ENCODE results near the gene KRAS. TPM values are rescaled to one million over a fixed set of nuclear protein-coding genes. Genes with fewer than 3 reads are reported as not detected.

The KRAS gene
- total RNA-seq, 1 experiment from 2014 or later: 47.5 TPM

- H2BK120ac ChIP-seq (ENCODE audit: low read depth, low read length, poor library complexity, severe bottlenecking): no peak overlapping the region
- no peak overlapping the region for H3K4me3 Mint-ChIP-seq
- H2BK20ac ChIP-seq (ENCODE audit: low read depth, low read length, poor library complexity, severe bottlenecking): no peak overlapping the region
- no peaks in the 10 kb centered on the region; a peak in 1 of 5 replicates for H3K9me3 Mint-ChIP-seq
- H2AK5ac ChIP-seq (ENCODE audit: insufficient read length, low read length): no peak overlapping the region
- TF ChIP-seq, protein P1, sequence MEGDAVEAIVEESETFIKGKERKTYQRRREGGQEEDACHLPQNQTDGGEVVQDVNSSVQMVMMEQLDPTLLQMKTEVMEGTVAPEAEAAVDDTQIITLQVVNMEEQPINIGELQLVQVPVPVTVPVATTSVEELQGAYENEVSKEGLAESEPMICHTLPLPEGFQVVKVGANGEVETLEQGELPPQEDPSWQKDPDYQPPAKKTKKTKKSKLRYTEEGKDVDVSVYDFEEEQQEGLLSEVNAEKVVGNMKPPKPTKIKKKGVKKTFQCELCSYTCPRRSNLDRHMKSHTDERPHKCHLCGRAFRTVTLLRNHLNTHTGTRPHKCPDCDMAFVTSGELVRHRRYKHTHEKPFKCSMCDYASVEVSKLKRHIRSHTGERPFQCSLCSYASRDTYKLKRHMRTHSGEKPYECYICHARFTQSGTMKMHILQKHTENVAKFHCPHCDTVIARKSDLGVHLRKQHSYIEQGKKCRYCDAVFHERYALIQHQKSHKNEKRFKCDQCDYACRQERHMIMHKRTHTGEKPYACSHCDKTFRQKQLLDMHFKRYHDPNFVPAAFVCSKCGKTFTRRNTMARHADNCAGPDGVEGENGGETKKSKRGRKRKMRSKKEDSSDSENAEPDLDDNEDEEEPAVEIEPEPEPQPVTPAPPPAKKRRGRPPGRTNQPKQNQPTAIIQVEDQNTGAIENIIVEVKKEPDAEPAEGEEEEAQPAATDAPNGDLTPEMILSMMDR (conservative IDR thresholded peaks at IDR 0.05): no peak
- no peak overlapping the region for H3K4ac ChIP-seq (ENCODE audit: low read depth, low read length)
- H4K5ac ChIP-seq (ENCODE audit: insufficient read length, low read depth, low read length): no peak overlapping the region
- H2AFZ ChIP-seq (ENCODE audit: low read length): no peak overlapping the region
- H3K9ac ChIP-seq (ENCODE audit: extremely low read depth, insufficient read length, low read length): no peak overlapping the region
- H3K4me2 ChIP-seq (ENCODE audit: insufficient read depth, insufficient read length, low read length): no peak overlapping the region
- H3K56ac ChIP-seq (ENCODE audit: insufficient read length, low read depth, low read length): no peak overlapping the region
- no peaks in the 10 kb centered on the region for H3K79me2 ChIP-seq (ENCODE audit: insufficient read depth, low read length)
- H3K23me2 ChIP-seq (ENCODE audit: insufficient read length, low read depth, low read length, poor library complexity, severe bottlenecking): no peaks in the 10 kb centered on the region
- H3K27ac Mint-ChIP-seq: no peak overlapping the region
- H3K14ac ChIP-seq (ENCODE audit: insufficient read depth, low read length): no peak overlapping the region
- H3K27ac ChIP-seq (ENCODE audit: insufficient read length, low read depth, low read length): no peak overlapping the region
- no peak overlapping the region for H2BK12ac ChIP-seq (ENCODE audit: insufficient read length, low read depth, low read length)
- no CpG with 5 or more reads among the region's 1 CpG for WGBS (ENCODE audit: extremely low coverage, insufficient read length, low lambda C conversion rate)
- no peak overlapping the region for H4K8ac ChIP-seq (replicated peaks; ENCODE audit: insufficient read length, low read depth, low read length)
- no peak overlapping the region for H3T11ph ChIP-seq (ENCODE audit: low read length)
- no peak overlapping the region for H3K23ac ChIP-seq (ENCODE audit: insufficient read length, low read depth, low read length)
- H2BK5ac ChIP-seq (ENCODE audit: insufficient read length, low read length): no peak overlapping the region
- H3K27me3 Mint-ChIP-seq (ENCODE audit: low read depth): no peaks in the 10 kb centered on the region
- H4K20me1 ChIP-seq (ENCODE audit: control insufficient read depth, insufficient read depth, insufficient read length): no peaks in the 10 kb centered on the region
- no peak overlapping the region for H4K91ac ChIP-seq (ENCODE audit: insufficient read length, low read depth, low read length)
- H3K4me1 Mint-ChIP-seq: peaks cover 25 to 29% of the 10 kb centered on the region in 2 experiments
- H3K9me3 ChIP-seq (ENCODE audit: control insufficient read depth, low read depth, low read length): no peaks in the 10 kb centered on the region
- DNase-seq: no peak
- no peaks in the 10 kb centered on the region for H3K79me1 ChIP-seq (ENCODE audit: insufficient read depth, low read depth, low read length, poor library complexity, severe bottlenecking)
- H3K36me3 Mint-ChIP-seq (ENCODE audit: insufficient read depth in 1 of 3, low read depth in 3 of 3): peaks cover 0 to 9% (median 0%) of the 10 kb centered on the region in 3 experiments; a peak in 2 of 7 replicates
- H3K27me3 ChIP-seq (ENCODE audit: insufficient read depth, low read length): no peaks in the 10 kb centered on the region
- peaks cover 7% of the 10 kb centered on the region for H3K4me1 ChIP-seq (ENCODE audit: insufficient read depth, low read length)
- H3K18ac ChIP-seq (ENCODE audit: insufficient read length, low read depth, low read length): no peak overlapping the region
- no peak overlapping the region for H2BK15ac ChIP-seq (ENCODE audit: low read depth, low read length)
Observed at GRCh38 chr12:25262389-25263074, 11.8 kb upstream of the KRAS start.
